ENCODE data around the gene RPS6KA6.

- TF ChIP-seq CTCF (optimal IDR thresholded peaks at IDR 0.05 in 1 of 3, IDR thresholded peaks at IDR 0.05 in 1 of 3, conservative IDR thresholded peaks at IDR 0.05 in 1 of 3; ENCODE audit: extremely low read depth in 1 of 3, insufficient read depth in 2 of 3, low read length in 3 of 3) (no peak), EZH2 (IDR thresholded peaks at IDR 0.05; ENCODE audit: low read length) (no peak)
Observed at GRCh38 chrX:84221181-84221580, 33.2 kb upstream of the RPS6KA6 start.

All from keratinocyte (primary cell).